Astrocyte (in vitro differentiated cells and primary cell): Measurements from ENCODE around the gene MESD. TPM values are rescaled to one million over a fixed set of nuclear protein-coding genes. Genes with fewer than 3 reads are reported as not detected.

Experiments used
- DNase-seq: peaks from one replicate; pipeline ENCODE4 v3.0.0-alpha.2; 2010; ENCODE audit warnings: low read depth
- FAIRE-seq: peaks from 2 replicates; lab custom pipeline; 2011; peaks lifted over from hg19 to GRCh38; lab: Jason Lieb, UNC
- H2AFZ ChIP-seq: 2 replicates; pipeline ENCODE4 v1.6.0; 2012; ENCODE audit warnings: low read depth, low read length, inconsistent platforms
- H3K27ac ChIP-seq: 2 replicates; pipeline ENCODE4 v1.5.1; 2011; ENCODE audit warnings: low read depth, low read length, inconsistent platforms
- H3K27me3 ChIP-seq: 2 replicates; pipeline ENCODE4 v1.6.0; 2011; ENCODE audit warnings: low read length, inconsistent platforms; ENCODE audit not compliant: insufficient read depth
- H3K36me3 ChIP-seq: 2 replicates; pipeline ENCODE4 v1.5.1; 2011; ENCODE audit warnings: low read length, inconsistent platforms; ENCODE audit not compliant: insufficient read depth
- H3K4me1 ChIP-seq: 2 replicates; pipeline ENCODE4 v1.5.1; 2011; ENCODE audit warnings: low read length, inconsistent platforms; ENCODE audit not compliant: insufficient read depth
- H3K4me2 ChIP-seq: 2 replicates; pipeline ENCODE4 v1.6.0; 2012; ENCODE audit warnings: low read length, inconsistent platforms
- H3K4me3 ChIP-seq: 2 replicates; pipeline ENCODE4 v1.5.1; 2011; ENCODE audit warnings: low read depth, mild to moderate bottlenecking, low read length, inconsistent platforms; ENCODE audit not compliant: insufficient read depth
- H3K79me2 ChIP-seq: 2 replicates; pipeline ENCODE4 v1.6.0; 2012; ENCODE audit warnings: mild to moderate bottlenecking, low read length, inconsistent platforms; ENCODE audit not compliant: insufficient read depth
- H3K9ac ChIP-seq: 2 replicates; pipeline ENCODE4 v1.6.0; 2012; ENCODE audit warnings: mild to moderate bottlenecking, low read length, inconsistent platforms
- H3K9me3 ChIP-seq: 2 replicates; pipeline ENCODE4 v1.5.1; 2012; ENCODE audit warnings: low read depth, mild to moderate bottlenecking, low read length, inconsistent platforms; ENCODE audit not compliant: insufficient read depth
- H4K20me1 ChIP-seq: 2 replicates; pipeline ENCODE4 v1.6.0; 2012; ENCODE audit warnings: low read length, inconsistent platforms; ENCODE audit not compliant: insufficient read depth
- H3K27ac Mint-ChIP-seq: one replicate; pipeline ENCODE4 v1.8.0; 2021; ENCODE audit warnings: mild to moderate bottlenecking, mixed read lengths; ENCODE audit not compliant: unreplicated experiment
- H3K27me3 Mint-ChIP-seq: one replicate; pipeline ENCODE4 v1.8.0; 2021; ENCODE audit warnings: low read depth, mixed read lengths; ENCODE audit not compliant: unreplicated experiment
- H3K36me3 Mint-ChIP-seq: one replicate; pipeline ENCODE4 v1.8.0; 2021; ENCODE audit warnings: low read depth, mixed read lengths; ENCODE audit not compliant: unreplicated experiment
- H3K4me1 Mint-ChIP-seq: one replicate; pipeline ENCODE4 v1.8.0; 2021; ENCODE audit warnings: low read depth, mixed read lengths; ENCODE audit not compliant: unreplicated experiment
- H3K4me3 Mint-ChIP-seq: one replicate; pipeline ENCODE4 v1.8.0; 2021; ENCODE audit warnings: mild to moderate bottlenecking, moderate library complexity, mixed read lengths; ENCODE audit not compliant: unreplicated experiment
- H3K9me3 Mint-ChIP-seq: one replicate; pipeline ENCODE4 v1.8.0; 2021; ENCODE audit warnings: mild to moderate bottlenecking, mixed read lengths; ENCODE audit not compliant: unreplicated experiment
- CTCF ChIP-seq: IDR thresholded peaks from 2 replicates; pipeline ENCODE4 v1.5.1; 2011; ENCODE audit warnings: low read depth, mild to moderate bottlenecking, inconsistent platforms, low read length, moderate library complexity; ENCODE audit not compliant: insufficient read depth
- EZH2 ChIP-seq: IDR thresholded peaks from 2 replicates; pipeline ENCODE4 v1.6.1; 2012; ENCODE audit warnings: mild to moderate bottlenecking, low read length, inconsistent platforms; ENCODE audit not compliant: insufficient read depth
- total RNA-seq: library from RNA; stranded (reverse); gene quantifications from 2 replicates; pipeline ENCODE4 v1.2.1, GENCODE V29; 2021

Gene MESD
- total RNA-seq, 1 donor from 2014 or later = 33.1 TPM

- Histone ChIP-seq H2AFZ (no peak overlapping the region), H3K4me3 (no peak overlapping the region), H3K79me2 (no peaks in the 10 kb centered on the region), H3K27me3 (no peaks in the 10 kb centered on the region), H3K4me1 (peaks cover 35% of the 10 kb centered on the region), H3K36me3 (peaks cover 3% of the 10 kb centered on the region), H3K9me3 (no peaks in the 10 kb centered on the region), H3K4me2 (no peak overlapping the region), H3K9ac (no peak overlapping the region), H4K20me1 (peaks cover 4% of the 10 kb centered on the region), H3K27ac (no peak overlapping the region)
- Mint-ChIP-seq H3K36me3 (peaks cover 1% of the 10 kb centered on the region), H3K27me3 (no peaks in the 10 kb centered on the region), H3K4me1 (peaks cover 21% of the 10 kb centered on the region), H3K4me3 (no peak overlapping the region), H3K27ac (no peak overlapping the region), H3K9me3 (no peaks in the 10 kb centered on the region)
- TF ChIP-seq EZH2 (no peak), CTCF (no peak)
- DNase-seq = peak; percentile 22
- no peak for FAIRE-seq
Observed at GRCh38 chr15:80932989-80933388, 56.6 kb downstream of the MESD start.

GRCh38 chr15:80932513-80932815 lies 57.2 kb downstream of the MESD start:
- H3K27ac Mint-ChIP-seq = no peak overlapping the region
- peaks cover 4% of the 10 kb centered on the region for H4K20me1 ChIP-seq
- H3K4me3 Mint-ChIP-seq = no peak overlapping the region
- no peak for FAIRE-seq
- H3K79me2 ChIP-seq = no peaks in the 10 kb centered on the region
- H2AFZ ChIP-seq = no peak overlapping the region
- no peaks in the 10 kb centered on the region for H3K9me3 Mint-ChIP-seq
- DNase-seq = no peak
- H3K9me3 ChIP-seq = no peaks in the 10 kb centered on the region
- peaks cover 35% of the 10 kb centered on the region for H3K4me1 ChIP-seq
- peaks cover 3% of the 10 kb centered on the region for H3K27me3 Mint-ChIP-seq
- H3K36me3 ChIP-seq = peaks cover 3% of the 10 kb centered on the region
- peaks cover 21% of the 10 kb centered on the region for H3K4me1 Mint-ChIP-seq
- H3K9ac ChIP-seq = no peak overlapping the region
- peaks cover 3% of the 10 kb centered on the region for H3K36me3 Mint-ChIP-seq
- no peak overlapping the region for H3K4me3 ChIP-seq
- no peak overlapping the region for H3K27ac ChIP-seq
- no peak overlapping the region for H3K4me2 ChIP-seq
- H3K27me3 ChIP-seq = no peaks in the 10 kb centered on the region
- TF ChIP-seq EZH2 (no peak), CTCF (no peak)

GRCh38 chr15:80931721-80932512 lies 57.7 kb downstream of the MESD start:
- H3K36me3 Mint-ChIP-seq = peaks cover 3% of the 10 kb centered on the region
- H3K4me3 Mint-ChIP-seq = no peak overlapping the region
- peaks cover 3% of the 10 kb centered on the region for H3K36me3 ChIP-seq
- H4K20me1 ChIP-seq = peaks cover 4% of the 10 kb centered on the region
- no peak overlapping the region for H2AFZ ChIP-seq
- FAIRE-seq (no peak), DNase-seq (no peak)
- H3K27me3 Mint-ChIP-seq = peaks cover 3% of the 10 kb centered on the region
- no peaks in the 10 kb centered on the region for H3K79me2 ChIP-seq
- H3K9me3 Mint-ChIP-seq = no peaks in the 10 kb centered on the region
- no peak overlapping the region for H3K27ac ChIP-seq
- H3K9ac ChIP-seq = no peak overlapping the region
- H3K4me2 ChIP-seq = no peak overlapping the region
- peaks cover 35% of the 10 kb centered on the region for H3K4me1 ChIP-seq
- H3K27me3 ChIP-seq = no peaks in the 10 kb centered on the region
- H3K4me1 Mint-ChIP-seq = peaks cover 21% of the 10 kb centered on the region
- H3K27ac Mint-ChIP-seq = no peak overlapping the region
- TF ChIP-seq CTCF = no peak
- no peak for TF ChIP-seq EZH2
- H3K9me3 ChIP-seq = no peaks in the 10 kb centered on the region
- no peak overlapping the region for H3K4me3 ChIP-seq
